IMR-90 (cell line): ENCODE results near the gene MSH3. TPM values are rescaled to one million over a fixed set of nuclear protein-coding genes. Genes with fewer than 3 reads are reported as not detected.

ENCODE experiments used
- ATAC-seq: fragments of 200-7000 bp; cut with Tn5 transposase; 2 replicates; pipeline ENCODE4 v1.9.1; 2020; ENCODE audit warnings: low read depth, mild to moderate bottlenecking, moderate library complexity
- BruUV-seq: library from RNA; stranded (reverse); fragments of 400-500 nt; replicated peaks from 2 replicates; lab custom pipeline; 2021; lab: Mats Ljungman, UMichigan
- CTCF ChIA-PET: fragments of 300-600 bp; formaldehyde crosslinking; extraction: SDS; loops from one replicate; lab custom pipeline; 2021; ENCODE audit warnings: antibody characterized with exemption; lab: Yijun Ruan, JAX
- POLR2A ChIA-PET: fragments of 300-600 bp; sonication (Branson Sonifier 250); formaldehyde crosslinking; loops from one replicate; lab custom pipeline; 2022; ENCODE audit warnings: antibody characterized with exemption; ENCODE audit not compliant: unreplicated experiment; lab: Charles Lee
- DNase-seq: peaks from one replicate; pipeline ENCODE4 v3.0.0; 2013
- H2AFZ ChIP-seq: replicated peaks from 2 replicates; pipeline ENCODE3; 2013; ENCODE audit warnings: low read length, mild to moderate bottlenecking; ENCODE audit not compliant: poor library complexity
- H2AK5ac ChIP-seq: 2 replicates; pipeline ENCODE4 v1.6.1; 2013; ENCODE audit warnings: low read depth, low read length, inconsistent platforms
- H2AK9ac ChIP-seq: replicated peaks from 2 replicates; pipeline ENCODE3; 2013; ENCODE audit warnings: mild to moderate bottlenecking, low read depth, low read length, moderate library complexity; ENCODE audit not compliant: poor library complexity
- H2BK120ac ChIP-seq: 2 replicates; pipeline ENCODE4 v1.6.1; 2013; ENCODE audit warnings: low read depth, low read length, inconsistent platforms
- H2BK15ac ChIP-seq: 3 replicates; pipeline ENCODE4 v1.6.1; 2013; ENCODE audit warnings: low read depth, low read length, inconsistent platforms
- H2BK20ac ChIP-seq: 2 replicates; pipeline ENCODE4 v1.6.1; 2013; ENCODE audit warnings: low read depth, mild to moderate bottlenecking, inconsistent platforms, low read length, moderate library complexity
- H2BK5ac ChIP-seq: 2 replicates; pipeline ENCODE4 v1.6.1; 2013; ENCODE audit warnings: mild to moderate bottlenecking, low read depth, low read length, inconsistent platforms; ENCODE audit not compliant: poor library complexity, severe bottlenecking
- H3K14ac ChIP-seq: replicated peaks from 2 replicates; pipeline ENCODE4 v1.6.1; 2013; ENCODE audit warnings: low read depth, low read length, inconsistent platforms
- H3K18ac ChIP-seq: 2 replicates; pipeline ENCODE4 v1.6.1; 2013; ENCODE audit warnings: low read depth, low read length, control low read depth
- H3K23ac ChIP-seq: 2 replicates; pipeline ENCODE4 v1.6.1; 2013; ENCODE audit warnings: low read depth, low read length, inconsistent platforms
- H3K27ac ChIP-seq: 2 replicates; pipeline ENCODE4 v1.5.1; 2013; ENCODE audit warnings: mild to moderate bottlenecking, control low read depth, low read length; ENCODE audit not compliant: insufficient read depth
- H3K27me3 ChIP-seq: 2 replicates; pipeline ENCODE4 v1.6.1; 2013; ENCODE audit warnings: low read length; ENCODE audit not compliant: control insufficient read depth, insufficient read depth
- H3K36me3 ChIP-seq: 2 replicates; pipeline ENCODE4 v1.6.1; 2013; ENCODE audit warnings: low read length, mixed read lengths; ENCODE audit not compliant: control insufficient read depth, insufficient read depth
- H3K4ac ChIP-seq: 2 replicates; pipeline ENCODE4 v1.6.1; 2013; ENCODE audit warnings: low read depth, low read length, inconsistent platforms
- H3K4me1 ChIP-seq: 2 replicates; pipeline ENCODE4 v1.6.1; 2013; ENCODE audit warnings: low read length, mixed read lengths; ENCODE audit not compliant: control insufficient read depth, insufficient read depth
- H3K4me2 ChIP-seq: 2 replicates; pipeline ENCODE4 v1.6.1; 2013; ENCODE audit warnings: low read depth, mild to moderate bottlenecking, control low read depth, low read length, moderate library complexity
- H3K4me3 ChIP-seq: 2 replicates; pipeline ENCODE4 v1.5.1; 2013; ENCODE audit warnings: low read depth, mild to moderate bottlenecking, control low read depth, low read length, moderate library complexity; ENCODE audit not compliant: insufficient read depth
- H3K56ac ChIP-seq: 2 replicates; pipeline ENCODE4 v1.6.1; 2013; ENCODE audit warnings: low read length, inconsistent platforms; ENCODE audit not compliant: insufficient read depth; ENCODE audit errors: extremely low read depth
- H3K79me1 ChIP-seq, 2 experiments: 2 replicates each; pipeline ENCODE4 v1.6.1; 2013; ENCODE audit warnings: low read length in 2 of 2, inconsistent platforms in 1 of 2, low read depth in 1 of 2
- H3K9ac ChIP-seq: 2 replicates; pipeline ENCODE4 v1.6.1; 2013; ENCODE audit warnings: low read depth, low read length, control low read depth
- H3K9me1 ChIP-seq: 2 replicates; pipeline ENCODE4 v1.6.1; 2013; ENCODE audit warnings: low read length, inconsistent platforms; ENCODE audit not compliant: insufficient read depth
- H3K9me3 ChIP-seq: 2 replicates; pipeline ENCODE4 v1.6.1; 2013; ENCODE audit warnings: low read length; ENCODE audit not compliant: control insufficient read depth, insufficient read depth
- H4K20me1 ChIP-seq: 2 replicates; pipeline ENCODE4 v1.6.1; 2013; ENCODE audit warnings: low read length, inconsistent platforms; ENCODE audit not compliant: insufficient read depth
- H4K5ac ChIP-seq: 2 replicates; pipeline ENCODE4 v1.6.1; 2013; ENCODE audit warnings: mild to moderate bottlenecking, low read depth, low read length, control low read depth
- H4K8ac ChIP-seq, 2 experiments: 2 replicates each; pipeline ENCODE4 v1.6.1; 2013; ENCODE audit warnings: low read depth in 2 of 2, low read length in 2 of 2, control low read depth in 1 of 2, inconsistent platforms in 1 of 2
- H4K91ac ChIP-seq: 2 replicates; pipeline ENCODE4 v1.6.1; 2013; ENCODE audit warnings: low read depth, low read length, inconsistent platforms; ENCODE audit not compliant: insufficient read depth
- CEBPB ChIP-seq: IDR thresholded peaks from 2 replicates; pipeline ENCODE4 v1.6.1; 2012; ENCODE audit warnings: low read depth, low read length, improper control_type of control experiment
- SMC3 ChIP-seq: fragments of 150-350 bp; IDR thresholded peaks from 2 replicates; pipeline ENCODE4 v1.6.1; 2016; ENCODE audit warnings: low read depth, mild to moderate bottlenecking, antibody characterized with exemption, low read length, moderate library complexity
- WGBS, 2 experiments: methylation state at CpG; one replicate each; pipeline versions ENCODE4 v1.1.5 to v1.1.7; 2013; ENCODE audit warnings: missing lambda C conversion rate in 2 of 2; ENCODE audit not compliant: insufficient read length in 1 of 2; ENCODE audit errors: extremely low coverage in 2 of 2; 5-methylcytosine and 5-hydroxymethylcytosine counted together
- dilution Hi-C: fragments of 300-500 bp; cut with HindIII; formaldehyde crosslinking; loops from one replicate; pipeline ENCODE4 v1.14.3; 2018; ENCODE audit warnings: low sequenced_read_pairs; ENCODE audit not compliant: unreplicated experiment
- in situ Hi-C: fragments of 300-500 bp; cut with MboI; formaldehyde crosslinking; loops from 3 replicates; pipeline ENCODE4 v1.14.3; 2019; ENCODE audit warnings: low sequenced_read_pairs, inconsistent platforms, mixed read lengths
- intact Hi-C: fragments of 100-400 bp; cut with micrococcal nuclease; formaldehyde crosslinking; loops from 2 replicates; pipeline ENCODE4 v1.10.0; 2022
- polyA plus RNA-seq, 3 experiments: library from polyadenylated mRNA; depleted of rRNA; stranded (reverse); fragments of >200 nt; gene quantifications; 2 replicates each; pipeline ENCODE4 v1.2.3, GENCODE V29; 2012; ENCODE audit warnings: low replicate concordance in 1 of 3
- total RNA-seq: library from RNA; depleted of rRNA; stranded (reverse); fragments of >200 nt; gene quantifications from 2 replicates; pipeline ENCODE4 v1.2.3, GENCODE V29; 2012

MSH3 gene
- total and polyA plus RNA-seq, 2 of the 4 experiments (the other 2 are of a cell fraction): 4.6 to 13.3 TPM

DNA sequence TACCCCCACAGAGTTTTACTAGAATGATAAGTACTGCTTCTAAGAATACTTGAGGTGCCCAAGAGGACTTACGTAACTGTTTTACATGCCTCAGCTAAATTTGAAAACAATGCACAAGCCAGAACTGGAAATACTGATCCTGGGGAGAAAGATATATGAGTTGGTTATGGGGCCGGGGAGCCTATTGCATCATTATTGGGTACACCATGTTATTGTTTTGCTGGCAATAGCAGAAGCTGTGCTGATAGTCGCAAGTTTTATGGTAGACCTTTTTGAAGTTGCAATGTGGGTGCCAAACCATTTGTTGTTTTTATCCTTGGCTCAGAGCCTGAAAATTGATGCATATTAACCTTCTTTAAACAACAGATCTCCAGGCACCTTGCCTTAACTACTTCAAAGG lies 108.8 kb downstream of the MSH3 start:
- no peaks in the 10 kb centered on the region for H4K20me1 ChIP-seq
- H2BK15ac ChIP-seq: no peak overlapping the region
- H3K27ac ChIP-seq: no peak overlapping the region
- ChIA-PET CTCF (interaction anchor here (0.6 kb wide), 1 partner anchor 872 kb away, joined by 7 read pairs; no protein-coding TSS in a partner anchor), POLR2A (no interaction called here)
- H2BK5ac ChIP-seq: no peak overlapping the region
- BruUV-seq: no TSS peak
- H2AFZ ChIP-seq: no peak overlapping the region
- no peaks in the 10 kb centered on the region for H3K27me3 ChIP-seq
- ATAC-seq: no peak
- DNase-seq: no peak
- no peak overlapping the region for H3K56ac ChIP-seq
- H3K4me1 ChIP-seq: peaks cover 3% of the 10 kb centered on the region
- intact Hi-C loops (no loop called here), in situ Hi-C loops (no loop called here), dilution Hi-C loops (no loop called here)
- no peak overlapping the region for H3K14ac ChIP-seq
- H3K9ac ChIP-seq: no peak overlapping the region
- H3K18ac ChIP-seq: no peak overlapping the region
- peaks cover 4% of the 10 kb centered on the region; the same call in 1 of the 2 replicates for H3K36me3 ChIP-seq
- H3K4ac ChIP-seq: no peak overlapping the region
- H3K23ac ChIP-seq: no peak overlapping the region
- no peaks in the 10 kb centered on the region for H3K9me1 ChIP-seq
- H2BK120ac ChIP-seq: no peak overlapping the region
- peak; percentile 38; the same call in 1 of the 2 replicates for TF ChIP-seq CEBPB
- TF ChIP-seq SMC3: no peak
- no peak overlapping the region for H2AK5ac ChIP-seq
- H3K79me1 ChIP-seq: 0 out of 4 replicates have a peak, but pooled peaks cover 0 to 4% of the 10 kb centered on the region in 2 experiments
- H3K4me3 ChIP-seq: no peak overlapping the region
- H4K91ac ChIP-seq: no peak overlapping the region
- no peak overlapping the region for H2BK20ac ChIP-seq
- no CpG with 5 or more reads among the region's 3 CpGs for WGBS, 2 experiments
- no peaks in the 10 kb centered on the region for H3K9me3 ChIP-seq
- H3K4me2 ChIP-seq: no peak overlapping the region
- no peak overlapping the region for H4K8ac ChIP-seq
- H4K5ac ChIP-seq: no peak overlapping the region
- no peak overlapping the region for H2AK9ac ChIP-seq
